ENCODE measurements around the gene P2RX6. TPM values are rescaled to one million over a fixed set of nuclear protein-coding genes. Genes with fewer than 3 reads are reported as not detected.

P2RX6 gene
- total and polyA plus RNA-seq, 9 of the 15 experiments (the other 6 are each of a cell fraction or from before 2014, with no cell fraction given): 0.01 to 3.9 (median 1.5) TPM; not detected in 1

DNA sequence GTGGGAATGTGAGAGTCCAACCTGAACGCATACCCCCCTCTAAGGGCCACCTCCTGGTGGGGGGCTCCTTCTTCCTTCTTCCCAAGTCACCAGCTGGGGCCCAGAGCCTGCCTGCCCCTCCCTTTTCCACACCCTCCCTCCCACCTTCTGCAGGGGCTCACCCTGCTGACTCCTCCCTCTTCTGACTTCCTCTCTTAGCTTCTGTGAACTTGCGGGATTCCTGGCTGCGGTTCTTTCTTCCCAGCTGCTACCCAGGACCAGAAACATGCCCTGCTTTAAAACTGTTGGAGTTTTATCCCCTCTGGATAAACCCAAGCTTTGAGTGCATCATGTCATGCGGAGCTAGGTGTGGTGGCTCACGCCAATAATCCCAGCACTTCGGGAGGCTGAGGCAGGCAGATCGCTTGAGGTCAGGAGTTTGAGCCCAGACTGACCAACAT, 40.9 kb downstream of the P2RX6 start (continued):
- TF ChIP-seq GABPB2 (CRISPR knock-in tag; conservative IDR thresholded peaks at IDR 0.05) (no peak), CREBBP (IDR thresholded peaks at IDR 0.05; ENCODE audit: low read depth, low read length) (no peak), CCAR2 (IDR thresholded peaks at IDR 0.05; ENCODE audit: low read depth, low read length) (no peak), ZNF695 (CRISPR knock-in tag; IDR thresholded peaks at IDR 0.05) (peak; percentile 61; the same call in 1 of the 2 replicates), MAFG (tag; conservative IDR thresholded peaks at IDR 0.05) (no peak), KAT7 (CRISPR knock-in tag; IDR thresholded peaks at IDR 0.05; ENCODE audit: borderline replicate concordance) (0 out of 2 replicates have a peak, but pooled peaks have one; percentile 82), ASH1L (IDR thresholded peaks at IDR 0.05; ENCODE audit: borderline replicate concordance, low read depth, partially characterized antibody) (no peak), SP2 (IDR thresholded peaks at IDR 0.05; ENCODE audit: extremely low read depth, low read depth, low read length, poor library complexity, severe bottlenecking) (no peak), FOXJ3 (CRISPR knock-in tag; IDR thresholded peaks at IDR 0.05) (no peak), HDAC1 (IDR thresholded peaks at IDR 0.05) (peak in 1 of 2 experiments; percentile 56; a peak in 1 of 4 replicates), NR2C2 (CRISPR knock-in tag; IDR thresholded peaks at IDR 0.05) (no peak), NR2C2 (tag; IDR thresholded peaks at IDR 0.05) (no peak), ZNF584 (CRISPR knock-in tag; IDR thresholded peaks at IDR 0.05; ENCODE audit: low read depth) (no peak), MCM5 (IDR thresholded peaks at IDR 0.05; ENCODE audit: low read depth) (no peak)
- TF ChIP-seq, protein P1, sequence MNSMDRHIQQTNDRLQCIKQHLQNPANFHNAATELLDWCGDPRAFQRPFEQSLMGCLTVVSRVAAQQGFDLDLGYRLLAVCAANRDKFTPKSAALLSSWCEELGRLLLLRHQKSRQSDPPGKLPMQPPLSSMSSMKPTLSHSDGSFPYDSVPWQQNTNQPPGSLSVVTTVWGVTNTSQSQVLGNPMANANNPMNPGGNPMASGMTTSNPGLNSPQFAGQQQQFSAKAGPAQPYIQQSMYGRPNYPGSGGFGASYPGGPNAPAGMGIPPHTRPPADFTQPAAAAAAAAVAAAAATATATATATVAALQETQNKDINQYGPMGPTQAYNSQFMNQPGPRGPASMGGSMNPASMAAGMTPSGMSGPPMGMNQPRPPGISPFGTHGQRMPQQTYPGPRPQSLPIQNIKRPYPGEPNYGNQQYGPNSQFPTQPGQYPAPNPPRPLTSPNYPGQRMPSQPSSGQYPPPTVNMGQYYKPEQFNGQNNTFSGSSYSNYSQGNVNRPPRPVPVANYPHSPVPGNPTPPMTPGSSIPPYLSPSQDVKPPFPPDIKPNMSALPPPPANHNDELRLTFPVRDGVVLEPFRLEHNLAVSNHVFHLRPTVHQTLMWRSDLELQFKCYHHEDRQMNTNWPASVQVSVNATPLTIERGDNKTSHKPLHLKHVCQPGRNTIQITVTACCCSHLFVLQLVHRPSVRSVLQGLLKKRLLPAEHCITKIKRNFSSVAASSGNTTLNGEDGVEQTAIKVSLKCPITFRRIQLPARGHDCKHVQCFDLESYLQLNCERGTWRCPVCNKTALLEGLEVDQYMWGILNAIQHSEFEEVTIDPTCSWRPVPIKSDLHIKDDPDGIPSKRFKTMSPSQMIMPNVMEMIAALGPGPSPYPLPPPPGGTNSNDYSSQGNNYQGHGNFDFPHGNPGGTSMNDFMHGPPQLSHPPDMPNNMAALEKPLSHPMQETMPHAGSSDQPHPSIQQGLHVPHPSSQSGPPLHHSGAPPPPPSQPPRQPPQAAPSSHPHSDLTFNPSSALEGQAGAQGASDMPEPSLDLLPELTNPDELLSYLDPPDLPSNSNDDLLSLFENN (IDR thresholded peaks at IDR 0.05; ENCODE audit: low read depth in 2 of 2, low read length in 2 of 2): no peak
- TF ChIP-seq, protein P2, sequence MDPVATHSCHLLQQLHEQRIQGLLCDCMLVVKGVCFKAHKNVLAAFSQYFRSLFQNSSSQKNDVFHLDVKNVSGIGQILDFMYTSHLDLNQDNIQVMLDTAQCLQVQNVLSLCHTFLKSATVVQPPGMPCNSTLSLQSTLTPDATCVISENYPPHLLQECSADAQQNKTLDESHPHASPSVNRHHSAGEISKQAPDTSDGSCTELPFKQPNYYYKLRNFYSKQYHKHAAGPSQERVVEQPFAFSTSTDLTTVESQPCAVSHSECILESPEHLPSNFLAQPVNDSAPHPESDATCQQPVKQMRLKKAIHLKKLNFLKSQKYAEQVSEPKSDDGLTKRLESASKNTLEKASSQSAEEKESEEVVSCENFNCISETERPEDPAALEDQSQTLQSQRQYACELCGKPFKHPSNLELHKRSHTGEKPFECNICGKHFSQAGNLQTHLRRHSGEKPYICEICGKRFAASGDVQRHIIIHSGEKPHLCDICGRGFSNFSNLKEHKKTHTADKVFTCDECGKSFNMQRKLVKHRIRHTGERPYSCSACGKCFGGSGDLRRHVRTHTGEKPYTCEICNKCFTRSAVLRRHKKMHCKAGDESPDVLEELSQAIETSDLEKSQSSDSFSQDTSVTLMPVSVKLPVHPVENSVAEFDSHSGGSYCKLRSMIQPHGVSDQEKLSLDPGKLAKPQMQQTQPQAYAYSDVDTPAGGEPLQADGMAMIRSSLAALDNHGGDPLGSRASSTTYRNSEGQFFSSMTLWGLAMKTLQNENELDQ (CRISPR knock-in tag; IDR thresholded peaks at IDR 0.05; ENCODE audit: borderline replicate concordance): peak; percentile 95
- TF ChIP-seq, protein P3, sequence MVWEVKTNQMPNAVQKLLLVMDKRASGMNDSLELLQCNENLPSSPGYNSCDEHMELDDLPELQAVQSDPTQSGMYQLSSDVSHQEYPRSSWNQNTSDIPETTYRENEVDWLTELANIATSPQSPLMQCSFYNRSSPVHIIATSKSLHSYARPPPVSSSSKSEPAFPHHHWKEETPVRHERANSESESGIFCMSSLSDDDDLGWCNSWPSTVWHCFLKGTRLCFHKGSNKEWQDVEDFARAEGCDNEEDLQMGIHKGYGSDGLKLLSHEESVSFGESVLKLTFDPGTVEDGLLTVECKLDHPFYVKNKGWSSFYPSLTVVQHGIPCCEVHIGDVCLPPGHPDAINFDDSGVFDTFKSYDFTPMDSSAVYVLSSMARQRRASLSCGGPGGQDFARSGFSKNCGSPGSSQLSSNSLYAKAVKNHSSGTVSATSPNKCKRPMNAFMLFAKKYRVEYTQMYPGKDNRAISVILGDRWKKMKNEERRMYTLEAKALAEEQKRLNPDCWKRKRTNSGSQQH (CRISPR knock-in tag; IDR thresholded peaks at IDR 0.05): peak; percentile 82; the same call in 1 of the 2 replicates

All from K562 (cell line).